GM15510 (cell line): ENCODE data around the gene ATP13A2.

Experiments used
- POLR2A ChIP-seq: IDR thresholded peaks from 3 replicates; pipeline ENCODE4 v1.6.1; 2011; ENCODE audit warnings: borderline replicate concordance; ENCODE audit not compliant: insufficient read length; ENCODE audit errors: extremely low read depth

ATP13A2 gene

GRCh38 chr1:16980473-16981268, 31.1 kb downstream of the ATP13A2 start, which contains the start of gene MFAP2:
MFAP2 (minus strand) TSS chr1:16980620; CDS start chr1:16978273, 2,347 bp downstream.
- TF ChIP-seq POLR2A = no peak

GRCh38 chr1:16979475-16980327, 32.0 kb downstream of the ATP13A2 start:
- no peak for TF ChIP-seq POLR2A

- TF ChIP-seq POLR2A = no peak
These were observed 32.9 kb downstream of the ATP13A2 start for GRCh38 chr1:16978567-16979474.

- no peak for TF ChIP-seq POLR2A
These were observed 33.6 kb downstream of the ATP13A2 start for GRCh38 chr1:16978139-16978538.

GRCh38 chr1:16977377-16977776, 34.4 kb downstream of the ATP13A2 start:
- TF ChIP-seq POLR2A = no peak

GRCh38 chr1:16976966-16977365, 34.8 kb downstream of the ATP13A2 start:
- TF ChIP-seq POLR2A = no peak

- TF ChIP-seq POLR2A = no peak
These were observed 35.9 kb downstream of the ATP13A2 start for GRCh38 chr1:16975838-16976237.

- no peak for TF ChIP-seq POLR2A
These were observed 36.5 kb downstream of the ATP13A2 start for GRCh38 chr1:16975211-16975610.

GRCh38 chr1:16973215-16973614, 38.5 kb downstream of the ATP13A2 start:
- no peak for TF ChIP-seq POLR2A

- no peak for TF ChIP-seq POLR2A
These were observed 39.4 kb downstream of the ATP13A2 start for GRCh38 chr1:16972189-16972895.

GRCh38 chr1:16971341-16972188, 40.2 kb downstream of the ATP13A2 start:
- no peak for TF ChIP-seq POLR2A

GRCh38 chr1:16970132-16970910, 41.4 kb downstream of the ATP13A2 start:
- no peak for TF ChIP-seq POLR2A
